Epithelial cell of esophagus (primary cell): ENCODE measurements around the gene UVRAG.

ENCODE experiments used
- DNase-seq: peaks from one replicate; pipeline ENCODE4 v3.0.0; 2010; ENCODE audit warnings: low read depth
- H3K4me3 ChIP-seq: 2 replicates; pipeline ENCODE4 v1.5.1; 2011; ENCODE audit warnings: mild to moderate bottlenecking, low read length, control low read depth
- TF ChIP-seq, protein P1 (sequence below): IDR thresholded peaks from 2 replicates; pipeline ENCODE4 v1.5.1; 2011; ENCODE audit warnings: low read depth, mild to moderate bottlenecking, low read length, control low read depth, inconsistent platforms; ENCODE audit not compliant: insufficient read depth; ENCODE audit errors: missing control alignments

UVRAG gene

DNA sequence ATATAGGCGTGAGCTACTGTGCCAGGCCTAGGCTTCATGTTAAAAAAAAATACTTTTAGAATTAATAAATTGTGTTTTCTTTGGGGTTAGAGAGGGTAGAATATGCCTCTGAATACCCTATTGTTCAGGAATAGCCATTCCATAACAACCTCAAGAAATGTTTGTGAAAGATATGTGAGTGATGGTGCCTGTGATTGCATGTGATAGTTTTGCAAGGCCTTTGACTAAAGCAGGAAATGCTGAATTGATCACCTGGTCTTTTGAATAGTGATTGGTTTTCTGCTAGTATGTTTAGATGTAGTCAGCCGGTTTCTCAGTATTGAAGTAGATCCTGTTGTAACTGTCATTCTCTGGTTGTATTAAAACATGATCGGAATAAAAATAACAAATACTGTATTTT is 73.4 kb downstream of the UVRAG start:
- TF ChIP-seq, protein P1, sequence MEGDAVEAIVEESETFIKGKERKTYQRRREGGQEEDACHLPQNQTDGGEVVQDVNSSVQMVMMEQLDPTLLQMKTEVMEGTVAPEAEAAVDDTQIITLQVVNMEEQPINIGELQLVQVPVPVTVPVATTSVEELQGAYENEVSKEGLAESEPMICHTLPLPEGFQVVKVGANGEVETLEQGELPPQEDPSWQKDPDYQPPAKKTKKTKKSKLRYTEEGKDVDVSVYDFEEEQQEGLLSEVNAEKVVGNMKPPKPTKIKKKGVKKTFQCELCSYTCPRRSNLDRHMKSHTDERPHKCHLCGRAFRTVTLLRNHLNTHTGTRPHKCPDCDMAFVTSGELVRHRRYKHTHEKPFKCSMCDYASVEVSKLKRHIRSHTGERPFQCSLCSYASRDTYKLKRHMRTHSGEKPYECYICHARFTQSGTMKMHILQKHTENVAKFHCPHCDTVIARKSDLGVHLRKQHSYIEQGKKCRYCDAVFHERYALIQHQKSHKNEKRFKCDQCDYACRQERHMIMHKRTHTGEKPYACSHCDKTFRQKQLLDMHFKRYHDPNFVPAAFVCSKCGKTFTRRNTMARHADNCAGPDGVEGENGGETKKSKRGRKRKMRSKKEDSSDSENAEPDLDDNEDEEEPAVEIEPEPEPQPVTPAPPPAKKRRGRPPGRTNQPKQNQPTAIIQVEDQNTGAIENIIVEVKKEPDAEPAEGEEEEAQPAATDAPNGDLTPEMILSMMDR: no peak
- no peak overlapping the region for H3K4me3 ChIP-seq
- DNase-seq: no peak

DNA sequence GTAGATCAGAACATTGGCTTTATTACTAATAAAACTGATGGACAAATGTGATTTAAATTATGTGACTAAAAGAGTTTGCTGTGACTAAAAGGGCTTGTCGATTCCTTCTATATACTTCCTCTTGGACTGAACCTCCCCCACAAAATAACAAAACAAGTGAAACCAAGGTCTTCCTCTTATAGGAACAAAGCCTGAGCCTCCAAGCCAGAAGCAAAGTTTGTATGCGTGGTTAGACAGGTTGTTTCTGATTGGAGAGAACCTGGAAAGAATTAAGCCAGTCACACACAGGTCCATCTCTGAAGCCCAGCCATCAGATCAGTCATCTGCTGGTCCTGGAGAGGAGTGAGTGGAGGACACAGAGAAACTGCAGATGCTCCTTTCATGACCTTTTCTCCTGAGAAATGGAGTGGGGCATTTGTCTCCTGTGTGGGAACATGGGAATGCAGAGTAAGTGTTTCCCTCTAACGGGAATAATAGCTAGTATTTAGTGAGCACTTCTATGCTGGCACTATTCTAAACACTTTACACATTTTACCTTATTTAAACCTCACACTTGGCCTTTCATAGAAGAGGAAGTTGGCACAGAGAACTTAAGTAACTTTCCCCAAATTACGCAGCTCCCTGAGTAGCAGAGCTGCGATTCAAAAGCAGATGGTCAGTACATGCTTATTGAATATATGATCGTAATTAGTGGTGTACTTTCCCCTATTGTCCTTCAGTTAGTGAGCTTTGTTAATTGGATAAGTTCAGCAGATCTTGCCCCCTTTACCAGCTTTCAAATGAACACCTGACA is 77.1 kb downstream of the UVRAG start:
- TF ChIP-seq, protein P1: no peak
- H3K4me3 ChIP-seq: no peak overlapping the region
- no peak for DNase-seq

DNA sequence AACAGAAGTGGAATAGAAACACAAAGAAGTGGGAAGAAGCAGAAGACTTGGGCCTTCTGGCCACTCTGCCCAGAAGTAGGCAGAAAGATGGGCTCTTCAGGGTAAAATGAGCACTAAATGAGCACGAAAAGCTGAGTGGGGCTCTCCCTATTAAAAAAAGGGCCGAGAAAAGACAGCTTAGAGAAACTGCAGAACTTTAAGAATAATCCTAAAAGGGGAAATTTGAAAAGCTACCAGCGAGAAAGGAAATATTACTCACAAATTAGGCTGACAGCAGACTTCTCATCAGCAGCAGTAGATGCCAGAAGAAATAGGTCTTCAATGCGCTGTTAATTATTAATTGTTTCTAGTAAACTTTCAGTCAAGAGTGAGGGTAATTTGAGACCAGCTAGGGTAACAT is 78.2 kb downstream of the UVRAG start:
- DNase-seq: no peak
- H3K4me3 ChIP-seq: no peak overlapping the region
- TF ChIP-seq, protein P1: no peak

DNA sequence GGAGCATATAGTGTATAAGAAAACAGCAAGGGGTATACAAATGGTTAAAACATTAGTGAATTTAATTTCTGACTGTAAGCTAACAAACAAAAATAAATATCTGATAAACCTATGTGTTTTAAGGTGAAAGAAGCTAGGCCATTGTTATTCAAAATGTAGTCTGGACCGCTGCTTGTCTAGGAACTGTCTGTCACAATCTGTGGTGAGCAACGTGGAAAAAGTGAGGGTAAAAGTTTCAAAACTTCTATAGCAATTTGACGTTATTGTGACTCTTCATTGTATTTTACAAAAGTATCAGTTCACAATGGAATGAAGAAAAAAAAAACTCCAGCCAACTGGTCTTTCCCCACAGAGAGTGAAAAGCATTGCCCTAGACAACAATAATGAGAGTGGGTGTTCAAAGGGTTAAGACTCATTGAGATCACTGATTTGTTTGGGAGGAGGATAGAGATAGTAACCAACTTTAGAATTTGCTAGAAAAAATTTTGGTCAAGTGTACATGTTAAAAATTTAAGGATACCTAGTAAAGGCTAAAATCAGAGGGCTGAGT is 79.1 kb downstream of the UVRAG start:
- H3K4me3 ChIP-seq: no peak overlapping the region
- TF ChIP-seq, protein P1: no peak
- DNase-seq: no peak

DNA sequence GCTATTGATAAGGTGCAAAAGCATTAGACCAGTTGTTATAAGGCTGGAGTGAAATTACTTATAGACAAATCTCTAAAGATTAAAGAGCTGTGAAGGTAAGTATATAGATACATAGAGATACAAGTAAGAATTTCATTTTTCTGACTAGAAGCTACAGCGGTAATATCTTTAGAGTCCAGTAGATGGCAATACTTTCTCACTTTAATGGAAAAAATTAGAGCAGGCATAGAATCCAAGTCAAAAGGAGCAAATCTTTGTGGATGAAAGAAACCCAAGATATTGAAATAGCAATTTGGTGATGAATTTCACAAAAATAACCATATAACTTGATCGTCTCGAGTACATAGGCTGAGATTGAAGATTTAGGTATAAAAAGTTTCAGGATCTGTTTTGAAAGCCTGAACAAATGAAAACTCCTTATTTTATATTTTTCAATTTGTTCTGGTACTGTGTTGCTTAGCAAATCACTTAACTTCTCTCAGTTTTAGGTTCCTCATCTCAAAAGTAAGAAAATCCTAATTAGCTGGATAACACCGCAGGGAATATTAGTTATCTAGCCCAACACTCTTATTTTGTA is 81.9 kb downstream of the UVRAG start:
- H3K4me3 ChIP-seq: no peak overlapping the region
- TF ChIP-seq, protein P1: peak; percentile 53
- peak; percentile 44 for DNase-seq

DNA sequence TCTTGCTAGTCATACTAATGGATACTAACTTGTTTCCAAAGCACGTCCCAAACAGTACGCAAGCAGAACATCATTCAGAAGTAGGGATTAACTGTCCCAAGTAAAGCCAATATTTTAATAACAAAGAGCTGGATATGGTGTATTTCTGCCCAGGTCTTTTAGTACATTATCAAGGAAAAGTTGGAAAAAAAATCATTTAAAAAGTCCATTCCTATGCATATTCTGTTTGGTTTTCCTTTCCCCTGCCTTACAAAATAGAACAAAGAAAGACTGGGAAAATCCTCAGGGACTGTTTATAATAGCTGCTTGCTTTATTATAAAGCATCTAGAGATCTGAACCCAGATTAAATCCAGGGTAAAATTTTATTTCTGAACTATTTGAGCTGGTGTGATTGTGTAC is 83.9 kb downstream of the UVRAG start:
- no peak overlapping the region for H3K4me3 ChIP-seq
- DNase-seq: no peak
- TF ChIP-seq, protein P1: no peak

DNA sequence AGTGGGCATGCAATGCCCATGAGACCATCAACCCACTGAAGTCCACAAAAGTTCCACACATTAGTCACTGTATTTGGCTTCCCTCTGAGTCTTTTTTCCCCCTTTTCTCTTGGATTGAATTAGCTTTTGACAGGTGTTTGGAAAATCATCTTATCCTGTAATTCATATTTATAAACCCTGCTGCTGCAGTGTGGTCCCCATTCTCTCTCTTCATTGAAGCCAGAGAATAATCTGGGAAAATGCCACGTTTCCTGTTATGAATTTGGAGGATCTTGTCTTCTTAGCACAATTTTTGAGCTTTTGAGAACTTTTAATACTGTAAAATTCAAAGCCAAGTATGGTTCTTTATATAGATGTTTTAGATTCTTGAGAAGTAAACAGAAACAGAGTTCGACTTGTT is 84.8 kb downstream of the UVRAG start:
- H3K4me3 ChIP-seq: no peak overlapping the region
- no peak for DNase-seq
- TF ChIP-seq, protein P1: no peak
